A549 (cell line): ENCODE measurements around the gene CALHM3. TPM values are rescaled to one million over a fixed set of nuclear protein-coding genes. Genes with fewer than 3 reads are reported as not detected.

ENCODE experiments used
- ATAC-seq, 2 experiments: fragments of 200-7000 bp in 1 of 2; fragments of >200 bp in 1 of 2; cut with Nextera tagmentation in 1 of 2; cut with Tn5 transposase in 1 of 2; 3 replicates each; pipeline versions ENCODE4 v1.8.0 to v1.9.1; 2018 to 2020; ENCODE audit warnings: mild to moderate bottlenecking in 1 of 2, moderate library complexity in 1 of 2
- CTCF ChIA-PET: fragments of 300-600 bp; sonication (Branson Sonifier 250); formaldehyde crosslinking; extraction: SDS; loops from one replicate; lab custom pipeline; 2021; ENCODE audit warnings: antibody characterized with exemption, inconsistent platforms; lab: Yijun Ruan, JAX
- POLR2A ChIA-PET: fragments of 350-600 bp; formaldehyde crosslinking; extraction: SDS; loops from one replicate; lab custom pipeline; 2021; ENCODE audit warnings: antibody characterized with exemption, inconsistent platforms; lab: Yijun Ruan, JAX
- DNase-seq, 2 experiments: peaks; one replicate each; pipeline versions ENCODE4 v3.0.0 to v3.0.0-alpha.2; 2011 to 2016; ENCODE audit warnings: low read depth in 1 of 2, low spot score in 1 of 2
- FAIRE-seq: peaks from 2 replicates; lab custom pipeline; 2011; peaks lifted over from hg19 to GRCh38; lab: Jason Lieb, UNC
- H3K27ac ChIP-seq, 2 experiments: fragments of >200 bp; sonication (Bioruptor Twin); formaldehyde crosslinking; 3 replicates each; pipeline ENCODE4 v1.5.1; 2016 to 2017
- H3K4me1 ChIP-seq: fragments of >200 bp; sonication (Bioruptor Twin); formaldehyde crosslinking; 3 replicates; pipeline ENCODE4 v1.6.1; 2016
- H3K4me2 ChIP-seq: fragments of >200 bp; sonication (Bioruptor Twin); formaldehyde crosslinking; 3 replicates; pipeline ENCODE4 v1.6.1; 2016
- H3K4me3 ChIP-seq: fragments of >200 bp; sonication (Bioruptor Twin); formaldehyde crosslinking; 3 replicates; pipeline ENCODE4 v1.5.1; 2016
- H3K9me3 ChIP-seq: fragments of >200 bp; sonication (Bioruptor Twin); formaldehyde crosslinking; 3 replicates; pipeline ENCODE4 v1.6.1; 2016
- CBX2 ChIP-seq: fragments of 200-600 bp; sonication (generic); IDR thresholded peaks from 2 replicates; pipeline ENCODE4 v1.6.1; 2016; ENCODE audit warnings: low read depth, mild to moderate bottlenecking, borderline replicate concordance
- CBX8 ChIP-seq: fragments of 200-600 bp; sonication (generic); IDR thresholded peaks from 2 replicates; pipeline ENCODE4 v1.6.1; 2016
- CTCF ChIP-seq: fragments of >200 bp; sonication (Bioruptor Twin); formaldehyde crosslinking; IDR thresholded peaks from 3 replicates; pipeline ENCODE4 v1.5.1; 2016
- GATA3 ChIP-seq: IDR thresholded peaks from 2 replicates; pipeline ENCODE4 v1.6.1; 2012; ENCODE audit warnings: borderline replicate concordance
- HMGXB4 ChIP-seq: fragments of 250-450 bp; sonication (Bioruptor Pico); IDR thresholded peaks from 2 replicates; pipeline ENCODE4 v1.5.0; 2021; ENCODE audit warnings: mild to moderate bottlenecking, moderate library complexity, borderline replicate concordance
- HOXB5 ChIP-seq: fragments of 250-450 bp; sonication (Bioruptor Pico); IDR thresholded peaks from 2 replicates; pipeline ENCODE4 v1.5.0; 2020; ENCODE audit warnings: mild to moderate bottlenecking, moderate library complexity
- JUN ChIP-seq, 2 experiments: fragments of >200 bp; sonication (Bioruptor Twin); formaldehyde crosslinking; IDR thresholded peaks; 2 replicates in 1 of 2; 3 replicates in 1 of 2; pipeline ENCODE4 v1.6.1; 2016 to 2017
- PHF8 ChIP-seq: fragments of 200-600 bp; sonication (generic); IDR thresholded peaks from 2 replicates; pipeline ENCODE4 v1.6.1; 2016; ENCODE audit warnings: low read depth, mild to moderate bottlenecking, antibody characterized with exemption, moderate library complexity, borderline replicate concordance
- POLR2A ChIP-seq: IDR thresholded peaks from 2 replicates; pipeline ENCODE4 v1.6.1; 2012; ENCODE audit warnings: mild to moderate bottlenecking, low read length
- RARB ChIP-seq: fragments of 250-450 bp; sonication (Bioruptor Pico); IDR thresholded peaks from 2 replicates; pipeline ENCODE4 v1.8.0; 2021; ENCODE audit warnings: mild to moderate bottlenecking, moderate library complexity
- RFX5 ChIP-seq: fragments of 450-650 bp; IDR thresholded peaks from 2 replicates; pipeline ENCODE4 v1.7.1; 2014; ENCODE audit warnings: antibody characterized with exemption, mild to moderate bottlenecking, moderate library complexity
- ZFP36 ChIP-seq: fragments of 450-650 bp; IDR thresholded peaks from 2 replicates; pipeline ENCODE4 v1.6.1; 2014; ENCODE audit warnings: borderline replicate concordance; ENCODE audit not compliant: partially characterized antibody
- ZNF302 ChIP-seq: fragments of 250-450 bp; sonication (Bioruptor Pico); IDR thresholded peaks from 2 replicates; pipeline ENCODE4 v1.9.0; 2021; ENCODE audit warnings: inconsistent platforms, mild to moderate bottlenecking, moderate library complexity
- WGBS: methylation state at CpG from one replicate; pipeline ENCODE4 v1.1.6; 2017; ENCODE audit errors: missing lambda C conversion rate; 5-methylcytosine and 5-hydroxymethylcytosine counted together
- polyA plus RNA-seq, 4 experiments: library from polyadenylated mRNA; depleted of rRNA in 3 of 4; stranded (reverse); fragments of >200 nt; fragmentation: RNase III in 1 of 4; extraction: RNeasy Plus Mini Kit Qiagen cat#74134 plus additional on column Dnase treatment in 1 of 4; gene quantifications; 2 replicates in 3 of 4; 3 replicates in 1 of 4; pipeline ENCODE4 v1.2.3, GENCODE V29; 2011 to 2017
- TF ChIP-seq, protein P1 (sequence below): fragments of 150-350 bp; IDR thresholded peaks from 2 replicates; pipeline ENCODE4 v1.6.1; 2014; ENCODE audit warnings: low read depth, mild to moderate bottlenecking, low read length
- TF ChIP-seq, protein P2 (sequence below): fragments of 250-450 bp; sonication (Bioruptor Pico); IDR thresholded peaks from 2 replicates; pipeline ENCODE4 v1.5.0; 2020; ENCODE audit warnings: low read depth, mild to moderate bottlenecking, moderate library complexity

Gene CALHM3
- polyA plus RNA-seq, 2 of the 4 experiments (the other 2 are of a cell fraction) = 0.08 to 0.21 TPM

DNA sequence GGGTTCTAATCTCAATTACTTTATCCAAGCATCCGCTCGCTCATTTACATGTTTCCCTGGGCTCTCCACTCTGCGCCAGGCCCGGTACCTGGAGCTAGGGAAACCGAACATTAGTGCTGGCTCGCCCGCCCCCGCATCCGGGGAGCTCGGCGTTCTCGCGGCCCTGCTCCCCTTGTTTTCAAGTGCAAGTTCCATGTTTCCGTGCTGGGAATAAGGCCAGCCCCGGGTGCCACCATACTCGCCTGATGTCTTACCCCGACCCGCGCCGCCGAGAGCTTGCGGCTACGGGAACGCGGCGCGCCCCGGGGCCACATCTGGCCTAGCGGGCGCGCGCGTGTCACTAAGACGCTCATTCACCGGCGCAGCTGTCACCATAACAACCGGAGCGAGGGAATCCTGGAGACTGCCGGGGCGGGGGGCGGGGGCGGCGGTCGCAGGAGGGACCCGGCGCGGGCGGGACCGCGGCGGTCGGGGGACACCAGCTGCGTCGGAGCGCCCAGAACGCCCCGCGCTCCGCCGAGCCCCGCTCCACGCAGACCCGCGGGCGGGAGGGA lies 14.4 kb upstream of the CALHM3 start, which contains the start of gene NEURL1:
Gene NEURL1 (plus strand): TSS at position 344 of the 554 bp plus-strand sequence. CDS start 683 bp downstream, outside the sequence.
- DNase-seq = no peak
- no peak for ATAC-seq
- Histone ChIP-seq H3K9me3 (no peaks in the 10 kb centered on the region), H3K27ac (peak within 1 kb of the TSS; percentile 35 to 84; a peak in 4 of 6 replicates), H3K4me1 (peaks cover 13% of the 10 kb centered on the region), H3K4me3 (peak within 1 kb of the TSS; percentile 76), H3K4me2 (peak within 1 kb of the TSS; percentile 100)
- no peak for TF ChIP-seq RFX5
- TF ChIP-seq GATA3 = no peak
- no peak for TF ChIP-seq HMGXB4 (CRISPR knock-in tag)
- TF ChIP-seq, protein P1, sequence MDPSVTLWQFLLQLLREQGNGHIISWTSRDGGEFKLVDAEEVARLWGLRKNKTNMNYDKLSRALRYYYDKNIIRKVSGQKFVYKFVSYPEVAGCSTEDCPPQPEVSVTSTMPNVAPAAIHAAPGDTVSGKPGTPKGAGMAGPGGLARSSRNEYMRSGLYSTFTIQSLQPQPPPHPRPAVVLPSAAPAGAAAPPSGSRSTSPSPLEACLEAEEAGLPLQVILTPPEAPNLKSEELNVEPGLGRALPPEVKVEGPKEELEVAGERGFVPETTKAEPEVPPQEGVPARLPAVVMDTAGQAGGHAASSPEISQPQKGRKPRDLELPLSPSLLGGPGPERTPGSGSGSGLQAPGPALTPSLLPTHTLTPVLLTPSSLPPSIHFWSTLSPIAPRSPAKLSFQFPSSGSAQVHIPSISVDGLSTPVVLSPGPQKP = no peak
- TF ChIP-seq HOXB5 (CRISPR knock-in tag) = no peak
- no peak for TF ChIP-seq CTCF
- no peak for TF ChIP-seq PHF8
- no peak for TF ChIP-seq ZFP36
- no peak for TF ChIP-seq RARB (CRISPR knock-in tag)
- TF ChIP-seq POLR2A = no peak
- TF ChIP-seq CBX8 = no peak
- no peak for TF ChIP-seq JUN (IDR thresholded peaks at IDR 0.05)
- TF ChIP-seq, protein P2, sequence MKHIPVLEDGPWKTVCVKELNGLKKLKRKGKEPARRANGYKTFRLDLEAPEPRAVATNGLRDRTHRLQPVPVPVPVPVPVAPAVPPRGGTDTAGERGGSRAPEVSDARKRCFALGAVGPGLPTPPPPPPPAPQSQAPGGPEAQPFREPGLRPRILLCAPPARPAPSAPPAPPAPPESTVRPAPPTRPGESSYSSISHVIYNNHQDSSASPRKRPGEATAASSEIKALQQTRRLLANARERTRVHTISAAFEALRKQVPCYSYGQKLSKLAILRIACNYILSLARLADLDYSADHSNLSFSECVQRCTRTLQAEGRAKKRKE = no peak
- TF ChIP-seq CBX2 = no peak
- no peak for FAIRE-seq
- CTCF ChIA-PET = interaction anchor here (0.6 to 4.0 kb wide), 14 partner anchors 7 to 99 kb away, joined by 3 to 17 read pairs (median 4); no protein-coding TSS in a partner anchor
- 44% methylated on average over 28 of the region's 65 CpGs for WGBS
- POLR2A ChIA-PET = no interaction called here

GRCh38 chr10:103492655-103493261 lies 13.7 kb upstream of the CALHM3 start:
- POLR2A ChIA-PET = no interaction called here

More at GRCh38 chr10:103492655-103493261, 13.7 kb upstream of the CALHM3 start:
- no peak for ATAC-seq
- no peak for TF ChIP-seq ZNF302 (CRISPR knock-in tag)
- peak; percentile 52 for TF ChIP-seq ZFP36
- TF ChIP-seq, all 56 proteins: peak for 1
- Histone ChIP-seq H3K9me3 (no peaks in the 10 kb centered on the region), H3K4me1 (peaks cover 13% of the 10 kb centered on the region), H3K27ac (no peak overlapping the region), H3K4me3 (no peak overlapping the region), H3K4me2 (peak overlapping the region; percentile 35; the same call in 2 of the 3 replicates)
- 85% methylated on average over 5 of the region's 5 CpGs for WGBS
- FAIRE-seq (no peak), DNase-seq (no peak)
- CTCF ChIA-PET = interaction anchor here (0.6 to 4.0 kb wide), 18 partner anchors 8 to 426 kb away, joined by 3 to 17 read pairs (median 4); no protein-coding TSS in a partner anchor
